ENCODE measurements around the gene ZNF540. TPM values are rescaled to one million over a fixed set of nuclear protein-coding genes. Genes with fewer than 3 reads are reported as not detected.
A peak's percentile ranks its signal among the peaks of the same experiment; 100 is the strongest.

The ZNF540 gene
- total RNA-seq, 4 donors from 2014 or later: 9.6 to 30.7 (median 11.0) TPM

DNA sequence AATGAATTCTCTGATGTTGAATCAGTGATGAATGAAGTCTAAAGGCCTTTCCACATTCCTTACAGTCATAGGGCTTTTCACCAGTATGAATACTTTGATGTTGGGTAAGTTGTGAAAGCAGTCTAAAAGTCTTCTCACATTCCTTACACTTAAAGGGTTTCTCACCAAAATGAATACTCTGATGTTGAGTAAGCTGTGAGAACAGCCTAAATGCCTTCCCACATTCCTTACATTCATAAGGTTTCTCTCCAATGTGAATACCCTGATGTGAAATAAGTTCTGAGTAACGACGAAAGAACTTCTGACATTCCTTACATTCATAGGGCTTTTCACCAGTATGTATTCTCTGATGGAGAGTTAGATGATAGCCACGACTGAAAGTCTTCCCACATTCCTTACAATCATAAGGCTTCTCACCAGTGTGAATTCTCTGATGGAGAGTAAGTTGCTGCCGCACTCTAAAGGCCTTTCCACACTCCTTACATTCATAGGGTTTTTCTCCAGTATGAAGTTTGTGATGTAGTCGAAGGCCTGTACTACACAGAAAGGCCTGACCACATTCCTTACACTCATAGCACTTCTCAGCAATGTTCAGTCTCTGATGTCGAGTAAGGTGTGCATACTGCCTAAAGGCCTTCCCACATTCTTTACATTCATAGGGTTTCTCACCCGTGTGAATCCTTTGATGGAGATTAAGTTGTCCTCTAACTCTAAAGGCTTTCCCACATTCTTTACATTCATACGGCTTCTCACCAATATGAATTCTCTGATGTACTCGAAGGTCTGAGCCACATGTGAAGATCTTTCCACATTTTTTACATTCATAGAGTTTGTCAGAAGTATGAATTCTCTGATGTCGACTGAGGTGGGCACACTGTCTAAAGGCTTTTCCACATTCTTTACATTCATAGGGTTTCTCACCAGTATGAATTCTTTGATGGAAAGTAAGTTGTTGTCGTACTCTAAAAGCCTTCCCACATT lies 40.7 kb downstream of the ZNF540 start:
- H3K27ac ChIP-seq: no peak overlapping the region
- no peak overlapping the region for H3K4me3 ChIP-seq (replicated peaks in 1 of 3)
- intact Hi-C loops (cut with DNase I): no loop called here
- 96 to 97% methylated on average over 11 of the region's 11 CpGs for WGBS, 2 donors
- DNase-seq: no peak
- TF ChIP-seq, protein P1, sequence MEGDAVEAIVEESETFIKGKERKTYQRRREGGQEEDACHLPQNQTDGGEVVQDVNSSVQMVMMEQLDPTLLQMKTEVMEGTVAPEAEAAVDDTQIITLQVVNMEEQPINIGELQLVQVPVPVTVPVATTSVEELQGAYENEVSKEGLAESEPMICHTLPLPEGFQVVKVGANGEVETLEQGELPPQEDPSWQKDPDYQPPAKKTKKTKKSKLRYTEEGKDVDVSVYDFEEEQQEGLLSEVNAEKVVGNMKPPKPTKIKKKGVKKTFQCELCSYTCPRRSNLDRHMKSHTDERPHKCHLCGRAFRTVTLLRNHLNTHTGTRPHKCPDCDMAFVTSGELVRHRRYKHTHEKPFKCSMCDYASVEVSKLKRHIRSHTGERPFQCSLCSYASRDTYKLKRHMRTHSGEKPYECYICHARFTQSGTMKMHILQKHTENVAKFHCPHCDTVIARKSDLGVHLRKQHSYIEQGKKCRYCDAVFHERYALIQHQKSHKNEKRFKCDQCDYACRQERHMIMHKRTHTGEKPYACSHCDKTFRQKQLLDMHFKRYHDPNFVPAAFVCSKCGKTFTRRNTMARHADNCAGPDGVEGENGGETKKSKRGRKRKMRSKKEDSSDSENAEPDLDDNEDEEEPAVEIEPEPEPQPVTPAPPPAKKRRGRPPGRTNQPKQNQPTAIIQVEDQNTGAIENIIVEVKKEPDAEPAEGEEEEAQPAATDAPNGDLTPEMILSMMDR (IDR thresholded peaks at IDR 0.05): no peak
- TF ChIP-seq POLR2A (IDR thresholded peaks at IDR 0.05): no peak
- peaks cover 21 to 28% of the 10 kb centered on the region in 2 donors for H3K36me3 ChIP-seq
- H3K27me3 ChIP-seq: no peaks in the 10 kb centered on the region
- H3K9me3 ChIP-seq: no peaks in the 10 kb centered on the region
- H3K4me1 ChIP-seq: no peaks in the 10 kb centered on the region

- peak overlapping the region; percentile 47 to 89 (median 56) for H3K4me3 ChIP-seq (replicated peaks in 1 of 3)
- DNase-seq: no peak
- no peaks in the 10 kb centered on the region for H3K9me3 ChIP-seq
- no peaks in the 10 kb centered on the region for H3K36me3 ChIP-seq
- TF ChIP-seq, protein P1 (IDR thresholded peaks at IDR 0.05): no peak
- TF ChIP-seq POLR2A (IDR thresholded peaks at IDR 0.05): no peak
- H3K27ac ChIP-seq: peak overlapping the region in 2 of 3 donors; percentile 84 to 90
- WGBS, 2 donors: 2 to 6% methylated on average over 5 of the region's 5 CpGs
- intact Hi-C loops (cut with DNase I): no loop called here
- H3K27me3 ChIP-seq: no peaks in the 10 kb centered on the region
- H3K4me1 ChIP-seq: peaks cover 10 to 11% of the 10 kb centered on the region in 2 donors
Observed at GRCh38 chr19:37654118-37654517, 59.4 kb downstream of the ZNF540 start.

DNA sequence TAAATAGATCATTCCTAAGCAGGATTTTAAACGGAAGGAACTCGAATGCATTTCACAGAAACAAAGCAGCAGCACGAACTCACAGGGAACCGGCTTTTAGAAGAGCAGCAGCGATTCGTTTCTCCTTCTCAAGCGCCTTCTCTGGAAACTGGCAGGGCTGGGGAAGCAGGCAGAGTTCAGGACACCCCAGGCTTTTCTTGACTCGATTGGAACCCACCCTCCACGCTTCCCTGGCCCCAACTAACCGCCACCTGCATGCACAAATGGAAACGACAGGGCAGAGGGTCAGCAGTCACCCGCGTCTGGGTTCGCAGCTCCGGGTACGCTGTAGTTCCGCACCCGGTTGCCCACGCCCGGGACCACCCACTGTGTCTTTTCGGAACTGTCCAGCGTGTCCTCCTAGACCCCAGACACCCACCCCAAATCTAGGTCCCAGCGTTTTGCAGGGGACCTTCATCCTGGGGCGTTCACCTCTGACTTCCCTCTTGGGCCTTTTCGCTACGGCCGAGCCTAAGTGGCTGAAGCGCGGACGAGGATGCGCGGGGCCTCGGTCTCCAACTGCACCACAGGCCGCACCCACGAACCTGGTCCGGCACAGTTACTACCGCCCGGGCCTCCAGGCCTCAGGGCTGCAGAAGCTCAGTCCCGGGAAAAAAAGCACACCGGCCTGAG lies 60.1 kb downstream of the ZNF540 start:
- intact Hi-C loops (cut with DNase I): no loop called here
- DNase-seq: peak; percentile 24 to 63

DNA sequence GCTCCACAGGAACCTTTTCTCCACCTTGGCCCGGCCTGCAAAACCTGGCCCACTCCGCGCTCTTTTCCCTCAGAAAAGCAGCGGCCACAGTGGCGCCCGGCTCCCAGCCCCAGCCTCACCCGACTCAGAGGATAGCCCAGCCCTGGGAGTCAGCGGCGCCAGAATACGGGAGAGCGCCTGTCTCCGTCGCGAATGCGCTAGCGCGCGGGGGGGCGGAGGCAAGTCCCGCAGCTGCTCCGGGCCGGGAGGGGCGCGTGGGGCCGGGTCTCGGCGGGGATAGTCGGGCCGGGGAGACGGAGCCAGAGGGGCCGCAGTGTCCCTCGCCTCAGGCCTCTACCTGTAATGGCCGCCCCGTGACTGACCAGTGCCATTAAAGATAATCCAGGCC lies 60.6 kb downstream of the ZNF540 start, which contains the start of gene ZFP30:
TSS of gene ZFP30 (minus strand) at position 165 of the 388 bp plus-strand sequence. CDS start 7,643 bp downstream, outside the sequence.
- peaks cover 10 to 11% of the 10 kb centered on the region in 2 donors for H3K4me1 ChIP-seq
- 1% methylated on average over 10 to 30 of the region's 34 CpGs for WGBS, 2 donors

More for the DNA sequence above, 60.1 kb downstream of the ZNF540 start:
- Histone ChIP-seq H3K4me3 (replicated peaks in 1 of 3) (peak overlapping the region; percentile 47 to 89 (median 56)), H3K27ac (peak overlapping the region; percentile 77 to 90 (median 84)), H3K27me3 (no peaks in the 10 kb centered on the region), H3K9me3 (no peaks in the 10 kb centered on the region), H3K36me3 (no peaks in the 10 kb centered on the region), H3K4me1 (peaks cover 10 to 11% of the 10 kb centered on the region in 2 donors)
- TF ChIP-seq POLR2A (IDR thresholded peaks at IDR 0.05): no peak
- TF ChIP-seq, protein P1 (IDR thresholded peaks at IDR 0.05): no peak
- 1% methylated on average over 22 to 30 of the region's 40 CpGs for WGBS, 2 donors

More for the DNA sequence above, 60.6 kb downstream of the ZNF540 start, which contains the start of gene ZFP30:
- intact Hi-C loops (cut with DNase I): no loop called here
- DNase-seq: peak; percentile 94 to 95
- Histone ChIP-seq H3K27me3 (no peaks in the 10 kb centered on the region), H3K36me3 (no peaks in the 10 kb centered on the region), H3K27ac (peak within 1 kb of the TSS; percentile 77 to 90 (median 84)), H3K9me3 (no peaks in the 10 kb centered on the region), H3K4me3 (replicated peaks in 1 of 3) (peak within 1 kb of the TSS; percentile 47 to 89 (median 56))
- TF ChIP-seq, protein P1 (IDR thresholded peaks at IDR 0.05): no peak
- peak in 1 of 2 donors; percentile 43 for TF ChIP-seq POLR2A (IDR thresholded peaks at IDR 0.05)

Measured in thyroid gland (tissue), 4 donors.